GM19463 (cell line): ENCODE results near the gene GAL.

Experiments
- ATAC-seq: cut with Tn5 transposase; IDR thresholded peaks from one replicate; pipeline ENCODE4 v1.9.1; 2021; ENCODE audit warnings: mild to moderate bottlenecking, moderate library complexity; ENCODE audit not compliant: unreplicated experiment

The GAL gene

GRCh38 chr11:68680541-68681231 is 3.7 kb upstream of the GAL start:
- ATAC-seq = no peak

GRCh38 chr11:68682531-68682961 is 1.8 kb upstream of the GAL start:
- ATAC-seq = no peak

GRCh38 chr11:68683121-68683520 is 1.2 kb upstream of the GAL start:
- ATAC-seq = no peak

- ATAC-seq = no peak
Measured at GRCh38 chr11:68683536-68684384, 584 bp upstream of the GAL start.

GRCh38 chr11:68685656-68686380 is 1.5 kb downstream of the GAL start:
- no peak for ATAC-seq

GRCh38 chr11:68686486-68686885 is 2.1 kb downstream of the GAL start:
- no peak for ATAC-seq

GRCh38 chr11:68687311-68687710 is 3.0 kb downstream of the GAL start:
- no peak for ATAC-seq

GRCh38 chr11:68687986-68688385 is 3.6 kb downstream of the GAL start:
- ATAC-seq = no peak

GRCh38 chr11:68688881-68689280 is 4.5 kb downstream of the GAL start:
- no peak for ATAC-seq

- ATAC-seq = no peak
Measured at GRCh38 chr11:68689737-68690625, 5.6 kb downstream of the GAL start.

GRCh38 chr11:68690671-68691401 is 6.5 kb downstream of the GAL start:
- ATAC-seq = no peak

GRCh38 chr11:68691402-68691784 is 7.0 kb downstream of the GAL start:
- ATAC-seq = no peak

GRCh38 chr11:68692115-68692514 is 7.8 kb downstream of the GAL start:
- no peak for ATAC-seq

GRCh38 chr11:68692871-68693483 is 8.6 kb downstream of the GAL start:
- ATAC-seq = no peak

- no peak for ATAC-seq
Measured at GRCh38 chr11:68693484-68693882, 9.1 kb downstream of the GAL start.

GRCh38 chr11:68694431-68695297 is 10.3 kb downstream of the GAL start:
- no peak for ATAC-seq

GRCh38 chr11:68695531-68695930 is 11.2 kb downstream of the GAL start:
- no peak for ATAC-seq

GRCh38 chr11:68698993-68699392 is 14.6 kb downstream of the GAL start:
- ATAC-seq = no peak

GRCh38 chr11:68704887-68705286 is 20.5 kb downstream of the GAL start:
- no peak for ATAC-seq
